Thoracic aorta (tissue), 2 donors: Measurements from ENCODE around the gene FZD7. TPM values are rescaled to one million over a fixed set of nuclear protein-coding genes. Genes with fewer than 3 reads are reported as not detected.

Experiments
- ATAC-seq: fragments of 150-250 bp; one replicate; pipeline ENCODE4 v1.8.0; 2017; ENCODE audit warnings: low read depth; ENCODE audit not compliant: insufficient number of reproducible peaks, low FRiP score
- DNase-seq: peaks from one replicate; pipeline ENCODE4 v3.0.0-alpha.2; 2020; ENCODE audit warnings: low spot score
- H3K27ac ChIP-seq, 2 donors: fragments of 200-600 bp; sonication (generic); 1 replicate in 1 of 2; 2 replicates in 1 of 2; pipeline ENCODE4 v1.5.1; 2016; ENCODE audit warnings: mild to moderate bottlenecking in 2 of 2, moderate library complexity in 2 of 2
- H3K27me3 ChIP-seq: fragments of 200-600 bp; sonication (generic); replicated peaks from 2 replicates; pipeline ENCODE4 v1.6.0; 2016; ENCODE audit warnings: mild to moderate bottlenecking; ENCODE audit not compliant: insufficient read depth
- H3K36me3 ChIP-seq: fragments of 200-600 bp; sonication (generic); one replicate; pipeline ENCODE4 v1.5.1; 2016
- H3K4me1 ChIP-seq, 2 donors: fragments of 200-600 bp; sonication (generic); 1 replicate in 1 of 2; 2 replicates in 1 of 2; pipeline versions ENCODE4 v1.5.1 to v1.6.0; 2016; ENCODE audit warnings: low read depth in 2 of 2, mild to moderate bottlenecking in 1 of 2; ENCODE audit not compliant: control insufficient read depth in 1 of 2
- H3K4me3 ChIP-seq: fragments of 200-600 bp; sonication (generic); 2 replicates; pipeline ENCODE4 v1.5.1; 2016; ENCODE audit warnings: mild to moderate bottlenecking
- H3K9me3 ChIP-seq: fragments of 200-600 bp; sonication (generic); 2 replicates; pipeline ENCODE4 v1.5.1; 2016
- CTCF ChIP-seq: fragments of 200-600 bp; sonication (generic); IDR thresholded peaks from one replicate; pipeline ENCODE4 v1.5.1; 2019; ENCODE audit warnings: antibody characterized with exemption
- total RNA-seq, 2 donors: library from RNA; depleted of rRNA; stranded (reverse); fragments of >200 nt; gene quantifications; one replicate each; pipeline versions ENCODE4 v1.1.0 to v1.2.3, GENCODE V29; 2016

FZD7 gene
- total RNA-seq, 2 donors from 2014 or later: 14.0 to 14.4 TPM

DNA sequence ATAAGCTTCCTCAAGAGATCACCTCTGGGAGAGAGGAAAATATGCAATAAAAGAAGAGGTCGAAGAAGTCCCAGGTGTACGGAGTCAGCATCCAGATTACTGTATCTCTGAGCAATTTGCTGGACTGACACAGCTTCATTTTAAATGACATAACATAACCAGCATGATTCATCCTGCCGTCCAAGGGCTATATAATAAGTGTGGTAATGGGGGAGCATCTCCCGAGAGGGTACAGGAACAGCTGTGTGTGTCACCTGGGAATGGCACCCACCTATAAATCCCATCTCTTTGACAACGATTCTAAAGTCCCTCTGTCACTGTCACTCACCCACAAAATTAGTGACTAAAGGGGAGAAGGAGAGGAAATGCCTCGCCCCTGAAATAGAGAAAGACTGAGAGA lies 19.3 kb upstream of the FZD7 start:
- no peak for ATAC-seq
- Histone ChIP-seq H3K36me3 (no peaks in the 10 kb centered on the region), H3K4me3 (no peak overlapping the region), H3K27me3 (no peaks in the 10 kb centered on the region), H3K9me3 (no peaks in the 10 kb centered on the region), H3K27ac (no peak overlapping the region), H3K4me1 (no peaks in the 10 kb centered on the region)
- no peak for DNase-seq
- TF ChIP-seq CTCF: no peak

- ATAC-seq: no peak
Measured at GRCh38 chr2:202014759-202015211, 18.9 kb upstream of the FZD7 start.

DNA sequence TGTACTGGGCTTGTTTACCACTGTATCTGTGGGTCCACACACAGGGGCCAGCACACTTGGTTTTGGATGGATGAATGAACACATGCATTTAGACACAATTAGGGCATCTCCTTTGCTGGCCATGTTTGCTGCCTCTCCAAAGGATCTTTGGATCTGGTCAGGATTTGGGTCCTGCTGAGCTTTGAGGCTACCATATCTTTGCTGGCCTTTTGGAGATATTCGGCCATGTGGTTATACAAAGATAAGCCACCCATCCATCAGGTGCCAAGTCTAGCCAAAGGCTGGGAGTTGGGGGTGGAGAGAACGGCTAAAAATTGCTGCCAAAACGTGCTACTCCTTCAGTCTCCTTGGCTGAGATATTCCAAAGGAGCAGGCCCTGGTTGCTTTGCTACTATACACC lies 18.2 kb upstream of the FZD7 start:
- no peaks in the 10 kb centered on the region for H3K4me1 ChIP-seq
- no peak overlapping the region for H3K4me3 ChIP-seq
- no peaks in the 10 kb centered on the region for H3K36me3 ChIP-seq
- no peak for ATAC-seq
- no peak for TF ChIP-seq CTCF
- no peaks in the 10 kb centered on the region for H3K27me3 ChIP-seq
- H3K9me3 ChIP-seq: no peaks in the 10 kb centered on the region
- no peak overlapping the region for H3K27ac ChIP-seq
- DNase-seq: no peak

More at GRCh38 chr2:202014759-202015211, 18.9 kb upstream of the FZD7 start:
- H3K27me3 ChIP-seq: no peaks in the 10 kb centered on the region
- H3K36me3 ChIP-seq: no peaks in the 10 kb centered on the region
- no peak overlapping the region for H3K4me3 ChIP-seq
- TF ChIP-seq CTCF: no peak
- H3K4me1 ChIP-seq: no peaks in the 10 kb centered on the region
- no peak overlapping the region for H3K27ac ChIP-seq
- no peak for DNase-seq
- no peaks in the 10 kb centered on the region for H3K9me3 ChIP-seq

GRCh38 chr2:202016579-202017227 lies 17.0 kb upstream of the FZD7 start:
- H3K27ac ChIP-seq: no peak overlapping the region
- no peaks in the 10 kb centered on the region for H3K4me1 ChIP-seq
- no peak overlapping the region for H3K4me3 ChIP-seq
- no peaks in the 10 kb centered on the region for H3K36me3 ChIP-seq
- H3K9me3 ChIP-seq: no peaks in the 10 kb centered on the region
- no peaks in the 10 kb centered on the region for H3K27me3 ChIP-seq
- no peak for TF ChIP-seq CTCF
- ATAC-seq: no peak
- DNase-seq: no peak

- no peak for DNase-seq
- Histone ChIP-seq H3K4me3 (no peak overlapping the region), H3K27ac (no peak overlapping the region), H3K36me3 (no peaks in the 10 kb centered on the region), H3K27me3 (no peaks in the 10 kb centered on the region), H3K4me1 (no peaks in the 10 kb centered on the region), H3K9me3 (no peaks in the 10 kb centered on the region)
- TF ChIP-seq CTCF: no peak
- no peak for ATAC-seq
Measured at GRCh38 chr2:202017940-202018339, 15.7 kb upstream of the FZD7 start.
